GM21447 (cell line): Measurements from ENCODE around the gene WSB2.

ENCODE experiments used
- ATAC-seq: cut with Tn5 transposase; IDR thresholded peaks from one replicate; pipeline ENCODE4 v1.9.1; 2021; ENCODE audit not compliant: unreplicated experiment

Gene WSB2

GRCh38 chr12:117998719-117999118, 62.3 kb downstream of the WSB2 start:
- ATAC-seq: no peak

GRCh38 chr12:117994551-117995438, 66.2 kb downstream of the WSB2 start:
- ATAC-seq: no peak

GRCh38 chr12:117986705-117987469, 74.1 kb downstream of the WSB2 start:
- no peak for ATAC-seq

GRCh38 chr12:117985182-117985581, 75.8 kb downstream of the WSB2 start:
- ATAC-seq: no peak
